Ishikawa (cell line): Measurements from ENCODE around the gene BACH2.

Source experiments
- EP300 ChIP-seq: IDR thresholded peaks from 2 replicates; pipeline ENCODE4 v1.6.1; 2012; ENCODE audit warnings: borderline replicate concordance
- MAX ChIP-seq: IDR thresholded peaks from 2 replicates; pipeline ENCODE4 v1.6.1; 2012
- REST ChIP-seq: IDR thresholded peaks from 2 replicates; pipeline ENCODE4 v1.6.1; 2012; ENCODE audit warnings: low read depth, mild to moderate bottlenecking
- TAF1 ChIP-seq: IDR thresholded peaks from 2 replicates; pipeline ENCODE4 v1.6.1; 2012; ENCODE audit warnings: low read depth, mild to moderate bottlenecking
- TCF12 ChIP-seq: IDR thresholded peaks from 2 replicates; pipeline ENCODE4 v1.6.1; 2012; ENCODE audit warnings: low read depth

GRCh38 chr6:90247262-90247661, 49.4 kb downstream of the BACH2 start:
- TF ChIP-seq REST (no peak), TAF1 (no peak), MAX (no peak), TCF12 (no peak), EP300 (no peak)
